ENCODE results near the gene TENM3.

TENM3 gene

DNA sequence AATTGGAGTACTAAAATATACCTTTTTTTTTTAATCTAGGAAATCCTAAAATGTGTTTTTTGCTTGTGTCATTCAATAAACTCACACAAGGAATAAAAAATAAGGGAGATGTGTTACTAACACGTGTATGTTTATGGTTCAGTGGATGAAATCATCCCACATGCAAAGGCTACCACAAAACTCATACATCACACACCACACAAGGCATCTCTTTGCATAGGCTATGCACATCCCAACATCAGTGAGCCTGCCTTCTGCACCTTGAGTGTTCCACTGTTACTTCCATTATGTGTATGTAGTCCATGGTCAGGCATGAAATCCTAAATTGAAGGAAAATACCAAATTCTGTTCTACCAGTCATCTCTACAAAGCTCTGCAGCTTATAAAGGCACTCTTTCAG lies 460.9 kb downstream of the TENM3 start:
- DNase-seq: no peak

DNA sequence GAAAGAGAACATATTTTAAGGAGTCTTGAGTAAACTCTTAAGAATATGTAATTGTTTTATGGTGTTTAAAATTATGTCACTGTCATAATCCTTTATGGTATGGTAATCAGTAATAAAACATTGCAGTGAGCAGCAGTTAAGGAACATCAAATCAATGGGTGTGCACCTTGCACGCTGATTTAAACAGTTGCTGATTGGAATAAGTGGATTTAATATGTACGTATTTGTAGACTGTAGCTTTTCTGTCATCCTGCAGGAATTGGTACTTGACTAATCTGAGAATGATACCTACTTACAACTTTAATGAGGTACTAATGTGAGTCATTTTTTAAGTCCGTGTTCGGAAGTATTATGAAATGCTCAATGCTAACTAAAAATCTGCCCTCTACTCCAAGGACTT lies 461.7 kb downstream of the TENM3 start:
- DNase-seq: no peak

DNA sequence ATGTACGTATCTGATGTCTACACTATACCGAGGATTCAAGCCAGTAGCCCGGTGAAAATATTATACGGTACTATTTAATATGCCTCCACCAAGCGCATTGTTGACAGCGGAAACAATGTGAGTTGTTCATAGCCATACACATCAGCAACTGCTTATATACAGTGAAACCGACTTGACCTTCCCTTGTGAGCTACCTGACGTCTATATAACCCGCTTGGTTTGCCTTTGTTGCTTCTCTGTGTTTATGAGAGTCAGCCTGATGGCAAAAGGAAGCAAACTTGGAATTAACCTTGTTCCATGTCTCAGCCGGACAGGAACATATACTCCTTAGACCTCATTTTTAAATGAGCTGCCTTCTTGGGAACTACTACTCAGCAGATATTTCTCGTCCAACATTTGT lies 462.2 kb downstream of the TENM3 start:
- DNase-seq: no peak

DNA sequence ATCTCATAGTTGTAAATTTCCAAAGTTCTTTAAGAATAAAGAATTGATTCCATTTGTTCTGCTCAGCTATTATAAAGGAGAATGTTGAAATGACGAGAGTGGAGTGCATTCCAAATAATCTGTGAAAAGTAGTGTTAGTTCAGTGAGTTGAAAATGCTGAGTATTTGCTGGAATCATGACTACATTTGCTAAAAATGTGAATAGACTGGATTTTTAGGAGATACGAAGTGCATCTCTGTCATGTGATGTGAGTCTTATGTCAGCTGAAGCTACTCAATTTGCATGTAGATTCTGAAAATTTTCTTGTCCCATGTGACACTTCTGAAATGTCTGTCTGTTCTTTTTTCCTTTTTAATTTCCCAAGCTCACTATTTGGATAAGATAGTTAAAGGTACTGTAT lies 468.0 kb downstream of the TENM3 start:
- DNase-seq: no peak

DNA sequence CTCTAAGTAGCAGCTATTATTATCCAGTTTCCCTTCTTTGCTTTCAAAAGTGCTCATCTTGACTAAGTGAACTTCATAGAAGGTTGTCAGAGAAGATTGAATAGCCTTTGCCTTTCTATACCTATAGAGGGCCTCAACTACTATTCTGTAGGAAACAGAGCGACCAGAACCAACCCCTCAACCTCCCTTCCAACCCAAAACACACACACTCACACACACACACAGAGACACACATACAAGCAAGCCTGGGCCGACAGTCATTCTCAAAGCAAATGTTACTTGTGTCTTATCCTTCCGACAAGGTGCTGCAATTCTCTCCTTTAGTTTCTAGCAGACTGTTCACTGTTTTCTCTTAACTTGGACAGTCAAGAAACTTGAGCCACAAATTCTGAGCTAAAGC lies 472.3 kb downstream of the TENM3 start:
- no peak for DNase-seq

DNA sequence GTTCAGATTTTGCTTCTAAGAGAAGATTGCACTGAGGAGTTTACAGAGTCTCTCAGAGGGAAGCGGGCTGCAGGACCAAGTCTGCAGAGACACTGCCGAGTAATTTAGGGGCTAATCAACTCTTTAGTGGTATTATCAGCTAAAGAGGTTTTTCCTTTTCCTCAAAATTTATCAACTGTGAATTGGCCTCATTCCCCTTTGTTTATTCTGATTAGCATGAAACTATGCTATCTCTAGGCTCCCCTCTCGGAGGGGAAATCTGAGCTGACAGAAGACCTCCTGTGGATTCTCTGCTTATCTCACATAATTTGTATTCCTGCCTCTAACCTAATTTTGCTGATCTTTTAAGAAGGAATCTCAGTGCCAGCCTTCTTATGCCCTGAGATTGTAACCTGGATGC lies 473.0 kb downstream of the TENM3 start:
- DNase-seq: no peak

DNA sequence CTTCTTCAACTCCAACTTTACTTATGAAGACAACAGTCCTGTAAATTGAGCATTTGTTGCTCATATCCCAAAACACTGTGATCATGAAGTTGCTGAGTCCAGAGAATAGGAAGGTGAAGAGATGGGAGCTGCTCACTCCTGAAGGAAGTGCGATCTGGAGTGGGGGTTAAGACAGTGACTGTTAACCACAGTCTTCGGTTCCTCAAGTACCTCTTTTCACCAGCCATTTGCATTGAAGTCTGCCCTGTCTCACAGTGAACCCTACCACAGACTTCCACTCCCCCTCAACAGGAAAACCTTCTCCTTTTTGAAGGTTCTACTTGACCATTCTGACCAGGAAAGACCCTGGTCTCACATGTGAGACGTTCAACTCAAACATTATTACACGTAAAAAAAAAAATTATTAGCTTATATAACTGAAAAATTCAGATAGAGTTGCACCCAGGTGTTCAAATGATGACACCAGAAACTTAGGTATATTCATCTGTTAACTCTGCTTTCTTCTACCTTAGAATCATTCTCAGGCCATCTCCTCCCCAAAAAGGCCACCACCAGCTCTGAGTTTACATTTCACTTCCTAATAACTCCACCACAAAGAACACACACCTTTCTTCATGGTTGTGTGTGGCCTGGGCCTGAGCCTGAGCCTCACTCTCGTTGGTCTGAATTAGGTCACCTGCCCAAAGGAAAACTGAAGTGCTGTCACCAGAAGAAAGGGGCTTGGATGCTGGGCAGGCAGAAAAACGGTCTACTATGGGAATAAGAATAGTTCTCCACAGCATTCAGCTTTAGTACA lies 474.8 kb downstream of the TENM3 start:
- DNase-seq: no peak

DNA sequence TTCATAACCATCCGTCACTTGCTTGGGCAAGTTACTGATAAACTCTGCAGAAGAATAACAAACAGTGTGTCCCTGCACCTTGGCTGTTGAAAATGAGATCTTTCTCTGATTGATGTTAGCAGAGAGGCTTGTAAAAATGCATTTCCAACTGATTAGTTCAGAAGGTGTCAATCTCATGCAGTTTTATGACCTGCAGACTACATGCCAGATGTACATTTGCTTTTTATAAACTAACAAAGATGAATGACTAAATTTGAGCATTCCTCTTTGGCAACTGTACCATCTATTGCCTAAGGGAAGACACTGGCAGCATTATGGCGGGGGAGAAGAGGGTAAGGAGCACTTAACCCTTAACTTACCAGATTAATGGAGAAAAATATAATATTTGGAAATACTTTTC lies 481.2 kb downstream of the TENM3 start:
- DNase-seq: no peak

DNA sequence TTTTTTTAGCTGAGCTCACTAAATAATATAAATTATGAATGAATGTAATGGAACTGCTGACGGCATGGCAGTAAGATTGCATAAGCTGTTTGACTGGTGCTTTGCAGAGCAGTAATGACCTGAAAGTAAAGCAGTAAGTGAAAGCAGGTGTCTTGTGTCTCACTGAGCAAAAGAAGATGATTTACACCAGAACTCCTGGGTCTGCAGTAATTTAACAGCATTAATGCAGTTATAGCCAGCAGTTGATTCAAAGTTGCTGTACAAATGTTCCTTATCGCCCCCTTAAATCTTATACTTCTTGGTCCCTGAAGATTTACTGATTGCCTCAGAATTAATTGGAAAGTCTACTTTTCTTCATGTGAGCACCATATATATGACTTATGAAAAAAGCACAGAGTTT lies 486.3 kb downstream of the TENM3 start:
- DNase-seq: no peak

DNA sequence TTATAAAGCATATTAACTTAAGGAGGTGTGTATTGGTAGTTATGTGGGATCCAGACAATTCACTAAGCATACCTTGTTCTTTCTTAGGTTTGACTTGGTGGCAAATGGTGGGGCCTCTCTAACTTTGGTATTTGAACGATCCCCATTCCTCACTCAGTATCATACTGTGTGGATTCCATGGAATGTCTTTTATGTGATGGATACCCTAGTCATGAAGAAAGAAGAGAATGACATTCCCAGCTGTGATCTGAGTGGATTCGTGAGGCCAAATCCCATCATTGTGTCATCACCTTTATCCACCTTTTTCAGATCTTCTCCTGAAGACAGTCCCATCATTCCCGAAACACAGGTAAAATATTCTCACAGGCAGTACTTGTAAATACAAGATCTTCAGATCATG lies 487.6 kb downstream of the TENM3 start:
- DNase-seq: no peak

DNA sequence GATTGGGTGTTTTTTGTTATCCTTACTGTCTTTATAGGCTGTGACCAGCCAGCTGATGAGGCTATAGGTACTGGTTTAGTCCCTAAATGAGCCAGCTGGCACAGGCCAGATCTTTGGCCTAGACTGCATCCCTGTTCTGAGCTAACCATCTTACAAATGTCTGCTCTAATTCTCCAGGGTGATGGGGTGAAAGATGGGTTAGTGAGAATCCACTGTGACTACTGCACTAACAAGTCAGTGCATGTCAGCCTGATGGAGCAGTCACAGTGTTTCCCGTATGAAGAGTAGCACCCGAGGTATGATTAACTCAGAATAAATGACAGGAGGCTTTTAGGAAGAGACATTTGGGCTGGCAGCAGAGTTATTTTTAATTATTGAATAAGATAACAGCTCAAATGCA lies 493.0 kb downstream of the TENM3 start:
- DNase-seq: no peak

DNA sequence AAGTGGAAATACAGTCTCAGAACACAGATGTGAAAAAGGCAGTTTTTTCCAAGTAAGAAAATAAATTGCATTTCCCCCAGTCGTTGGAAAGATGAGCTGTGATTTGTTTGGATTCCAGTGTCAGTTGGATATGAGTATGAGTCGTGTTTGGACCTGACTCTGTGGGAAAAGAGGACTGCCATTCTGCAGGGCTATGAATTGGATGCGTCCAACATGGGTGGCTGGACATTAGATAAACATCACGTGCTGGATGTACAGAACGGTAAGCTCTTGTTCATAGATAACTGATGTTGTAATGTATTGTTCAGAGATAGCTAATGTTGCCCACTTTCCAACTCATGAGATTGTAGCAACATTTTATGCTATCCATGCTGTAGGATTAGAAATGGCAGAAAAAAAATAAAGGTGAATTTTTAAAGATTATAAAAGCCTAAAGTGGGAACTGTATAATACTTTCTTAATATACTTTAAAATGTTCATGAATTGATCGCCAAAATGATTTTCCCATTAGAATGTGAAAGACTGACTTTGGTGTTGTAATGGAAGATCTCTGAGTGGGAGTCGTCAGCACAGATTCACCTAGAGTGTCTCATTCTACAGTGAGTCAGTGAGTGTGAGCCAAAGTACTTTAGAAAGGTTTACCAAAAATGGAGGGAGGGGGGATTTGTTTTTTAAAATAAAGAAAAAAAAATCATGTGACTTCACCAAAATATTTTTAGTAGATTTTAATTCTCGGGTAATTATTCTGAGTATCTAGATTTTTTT lies 495.3 kb downstream of the TENM3 start:
- DNase-seq: no peak

DNA sequence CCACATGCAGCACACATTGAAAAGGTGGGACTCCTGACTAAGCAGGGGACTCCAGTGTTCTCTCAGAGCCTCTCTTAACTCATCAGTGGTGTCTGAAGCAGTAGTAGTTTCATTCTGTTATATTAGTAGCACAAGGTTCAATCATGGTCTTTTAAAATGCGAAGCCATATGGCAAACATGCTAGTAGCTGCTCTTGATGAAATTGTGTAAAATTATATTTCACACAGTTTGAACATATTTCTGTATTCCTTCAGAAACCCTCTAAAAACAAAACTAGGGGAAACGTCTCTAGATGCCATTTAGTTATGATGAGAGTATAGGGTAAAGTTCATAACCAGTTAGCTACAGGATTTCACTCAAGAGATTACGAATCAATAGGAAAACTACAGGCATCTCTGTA lies 497.1 kb downstream of the TENM3 start:
- DNase-seq: no peak

DNA sequence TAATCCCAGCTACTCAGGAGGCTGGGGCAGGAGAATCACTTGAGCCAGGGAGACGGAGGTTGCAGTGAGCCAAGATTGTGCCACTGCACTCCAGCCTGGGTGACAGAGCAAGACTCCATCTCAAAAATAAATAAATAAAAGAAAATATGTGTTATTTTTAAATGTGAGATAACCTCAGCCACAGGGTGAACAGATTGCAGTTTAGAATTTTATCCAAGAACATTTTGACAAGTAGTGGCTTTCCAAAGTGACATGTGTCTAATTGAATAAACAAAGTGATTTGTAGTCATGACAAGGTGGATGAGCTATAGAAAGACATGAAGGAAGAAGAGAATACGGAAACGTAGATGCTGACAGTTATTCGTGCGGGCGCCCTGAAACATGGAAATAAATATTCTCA lies 497.9 kb downstream of the TENM3 start:
- DNase-seq: no peak

DNA sequence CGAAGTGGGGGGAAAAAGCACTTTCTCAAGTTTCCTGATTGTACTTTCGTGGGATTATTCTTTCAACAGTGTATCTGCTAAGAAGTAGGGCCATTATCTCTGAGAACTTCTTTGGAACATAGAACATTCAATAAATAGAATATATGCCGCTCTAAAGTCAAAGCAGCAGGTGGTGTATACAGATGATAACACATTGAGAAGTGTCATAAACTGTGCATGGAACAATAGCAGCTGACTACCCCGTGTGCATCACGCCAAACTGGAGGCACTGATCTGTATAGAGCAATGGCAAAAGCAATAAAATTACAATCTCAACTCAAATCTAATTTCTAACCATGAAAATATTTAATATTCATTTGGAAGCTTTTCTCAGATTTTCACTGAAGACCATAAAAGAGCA lies 498.7 kb downstream of the TENM3 start:
- DNase-seq: no peak

DNA sequence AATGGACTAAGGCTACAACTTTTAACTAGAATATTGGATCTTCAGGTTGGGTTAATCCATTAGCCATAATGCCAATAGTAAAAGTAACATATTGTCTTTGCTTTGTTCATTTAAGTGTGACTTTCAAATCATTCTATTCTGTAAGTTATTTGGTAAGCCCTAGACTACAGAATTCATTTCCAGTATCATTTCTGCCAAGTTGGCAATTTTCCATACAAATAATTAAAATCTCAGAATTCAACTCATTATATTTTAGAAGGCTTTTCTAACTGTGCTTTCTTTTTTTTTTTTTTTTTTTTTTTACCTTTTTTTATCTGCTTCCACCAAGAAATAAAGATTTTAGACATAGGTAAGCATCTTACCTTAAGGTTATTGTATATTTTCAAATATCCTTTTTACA lies 500.6 kb downstream of the TENM3 start:
- DNase-seq: no peak

DNA sequence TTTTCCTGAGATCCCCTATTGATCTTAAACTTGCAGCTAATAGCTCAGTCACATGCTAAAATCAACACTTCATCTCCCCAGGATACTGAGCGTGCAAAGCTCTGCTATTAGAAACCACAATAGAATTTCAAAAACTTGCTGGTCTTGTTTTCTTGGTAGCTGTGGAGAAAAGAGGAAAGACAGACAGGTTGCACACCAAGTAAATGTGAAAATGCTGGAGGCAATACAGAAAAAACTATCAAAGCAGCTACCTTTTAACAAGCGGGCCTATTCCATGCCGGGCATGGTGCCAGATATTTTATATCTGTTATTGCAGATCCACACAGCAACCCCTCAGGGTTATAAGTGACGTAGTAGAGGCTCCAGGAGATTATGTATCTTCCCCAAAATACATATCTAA lies 502.0 kb downstream of the TENM3 start:
- DNase-seq: no peak

DNA sequence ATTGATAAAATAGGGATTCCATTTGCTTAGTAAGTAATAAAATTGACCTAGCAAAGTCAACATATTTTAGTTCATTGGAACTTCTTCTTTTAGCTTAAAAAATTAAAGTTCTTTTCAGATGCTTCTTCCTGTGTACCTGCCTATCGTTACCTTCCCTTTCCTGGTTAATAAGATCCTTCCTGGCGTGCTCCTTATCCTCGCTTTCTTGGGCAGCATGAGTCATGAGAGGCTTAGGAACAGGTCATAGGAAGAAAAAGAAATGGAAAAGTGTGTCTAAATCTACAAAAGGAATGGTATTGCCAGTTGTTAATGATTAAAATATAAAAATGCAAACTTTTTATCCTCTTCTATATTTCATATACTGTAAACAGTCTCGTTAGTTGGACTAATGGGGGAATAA lies 503.7 kb downstream of the TENM3 start:
- DNase-seq: no peak

DNA sequence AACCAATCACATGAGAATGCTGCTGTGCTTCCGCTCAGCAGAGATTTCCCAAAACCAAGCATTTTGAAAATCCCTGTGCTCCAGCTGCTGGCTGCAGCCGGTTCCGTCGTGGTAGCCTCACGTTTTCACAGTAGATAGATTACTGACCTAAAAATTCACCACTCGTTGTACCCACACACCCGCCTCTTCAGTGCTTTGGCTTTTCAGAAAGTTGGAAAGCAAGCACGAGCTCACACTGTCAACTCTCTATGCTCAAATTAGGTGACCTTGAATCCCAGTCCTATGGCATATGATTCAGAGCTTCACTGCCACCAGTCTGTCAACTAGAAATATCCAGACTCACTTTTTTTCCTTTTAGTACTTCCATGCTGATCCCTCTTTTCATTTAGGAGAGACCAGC lies 505.1 kb downstream of the TENM3 start:
- no peak for DNase-seq

DNA sequence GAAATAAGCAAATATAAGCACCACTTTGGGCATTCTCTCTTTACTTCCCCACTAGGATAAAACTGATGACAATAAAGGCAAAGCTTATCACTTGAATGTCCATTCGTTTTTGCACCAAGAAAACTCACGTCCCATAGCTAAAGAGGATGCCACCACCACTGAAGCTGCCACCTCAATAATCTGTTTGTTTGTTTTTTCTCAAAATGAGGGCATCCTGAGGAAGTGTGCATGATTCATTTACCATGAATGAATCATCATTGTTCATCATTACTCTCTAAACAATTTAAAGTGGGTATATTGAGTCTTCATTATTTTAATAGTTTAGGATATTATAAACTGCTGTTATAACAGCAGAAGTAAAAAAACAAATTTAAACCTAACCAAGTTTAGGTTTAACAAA lies 505.7 kb downstream of the TENM3 start:
- DNase-seq: no peak

DNA sequence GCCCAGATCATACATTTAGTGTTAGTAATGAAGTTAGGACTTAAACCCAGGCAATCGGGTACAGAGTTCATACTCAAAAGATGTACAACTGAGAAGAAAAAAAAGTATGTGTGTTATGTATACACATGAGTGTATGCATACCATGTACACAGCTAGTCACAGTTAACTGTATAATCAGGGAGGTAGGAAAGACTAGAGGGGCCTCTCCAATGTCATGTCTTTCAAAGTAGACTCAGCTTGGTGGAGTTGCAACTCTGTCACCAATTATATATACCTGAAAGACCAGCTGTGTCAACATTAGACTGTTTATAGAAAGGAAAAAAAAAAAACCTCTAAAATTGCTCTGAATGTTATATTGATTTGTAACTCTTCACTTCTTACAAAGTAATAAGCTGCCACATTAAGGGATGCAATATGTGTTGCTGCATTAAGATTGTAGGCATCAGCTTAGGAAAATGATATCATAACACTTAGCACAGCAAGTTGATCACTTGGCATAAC lies 506.5 kb downstream of the TENM3 start:
- DNase-seq: no peak

DNA sequence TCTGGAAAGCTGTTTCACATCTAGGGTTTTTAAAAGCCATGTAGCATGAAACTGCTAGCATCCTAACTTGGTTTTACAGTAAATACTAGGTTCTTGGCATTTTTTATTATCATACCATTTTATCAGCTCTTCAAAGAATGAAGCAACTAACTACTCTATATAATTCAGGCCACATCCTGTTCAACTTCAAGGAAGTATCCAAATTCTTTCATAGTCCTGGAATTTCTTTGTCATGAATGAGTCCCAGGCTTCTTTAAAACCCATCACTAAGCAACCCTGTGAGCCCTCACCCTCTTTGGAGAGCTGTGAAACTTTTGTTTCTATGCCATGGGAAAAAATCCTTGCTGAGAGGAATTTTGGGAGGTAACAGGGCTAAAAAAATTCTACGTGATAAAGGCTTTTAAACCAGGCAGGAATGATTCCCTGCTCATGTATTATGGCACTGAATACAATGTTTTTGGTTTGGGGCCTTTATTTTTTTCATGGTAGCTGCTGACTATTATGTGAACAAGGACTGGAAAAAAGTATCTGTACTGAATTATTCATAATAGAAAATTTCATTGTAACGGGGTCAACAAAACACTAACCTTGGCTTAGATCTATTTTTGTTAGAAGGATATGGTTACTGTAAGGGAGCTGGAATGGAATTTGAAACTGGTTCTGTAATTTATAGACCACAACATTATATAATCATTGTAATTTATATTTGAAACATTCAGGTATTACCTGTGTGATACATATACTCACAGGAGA lies 509.1 kb downstream of the TENM3 start:
- DNase-seq: no peak

DNA sequence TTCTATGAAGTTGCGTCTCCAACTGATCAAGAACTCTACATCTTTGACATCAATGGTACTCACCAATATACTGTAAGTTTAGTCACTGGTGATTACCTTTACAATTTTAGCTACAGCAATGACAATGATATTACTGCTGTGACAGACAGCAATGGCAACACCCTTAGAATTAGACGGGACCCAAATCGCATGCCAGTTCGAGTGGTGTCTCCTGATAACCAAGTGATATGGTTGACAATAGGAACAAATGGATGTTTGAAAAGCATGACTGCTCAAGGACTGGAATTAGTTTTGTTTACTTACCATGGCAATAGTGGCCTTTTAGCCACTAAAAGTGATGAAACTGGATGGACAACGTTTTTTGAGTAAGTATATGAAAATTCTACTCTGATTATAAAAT lies 511.7 kb downstream of the TENM3 start:
- no peak for DNase-seq

DNA sequence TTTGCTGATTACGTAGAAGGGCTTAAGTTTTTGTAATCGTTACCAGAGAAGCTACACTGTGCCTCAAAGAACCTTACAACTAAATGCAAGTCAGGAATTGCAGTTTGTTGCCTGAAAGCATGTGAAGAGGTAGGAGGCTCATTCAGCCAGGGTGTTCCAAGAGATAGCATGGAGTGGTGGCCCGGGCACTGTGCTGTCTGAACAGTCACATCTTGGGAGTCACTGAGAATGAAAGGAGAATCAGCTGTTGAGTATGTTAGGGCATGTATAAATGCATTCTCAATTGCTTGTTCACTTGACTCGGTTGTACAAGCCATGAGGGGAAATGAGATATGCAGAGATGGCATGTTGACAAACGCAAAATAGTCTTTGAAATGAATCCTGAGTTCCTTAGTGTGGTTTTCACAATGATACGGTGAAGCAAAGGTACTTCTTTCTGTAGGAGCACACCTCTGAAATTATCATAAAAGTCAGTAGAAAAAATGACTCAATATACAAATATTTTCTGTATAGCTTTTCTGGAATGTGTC lies 513.0 kb downstream of the TENM3 start:
- DNase-seq: no peak
